Activated B cell treated with CpG ODN at 0.5 μM for 24 hours (primary cell): ENCODE data around the gene GRM4. TPM values are rescaled to one million over a fixed set of nuclear protein-coding genes. Genes with fewer than 3 reads are reported as not detected.

Experiments used
- ATAC-seq: fragments of 200-7000 bp; cut with Tn5 transposase; one replicate; pipeline ENCODE4 v1.10.0; 2021; ENCODE audit warnings: low read depth, mild to moderate bottlenecking, moderate library complexity
- CTCF ChIA-PET: fragments of 350-600 bp; sonication (Branson Sonifier 250); formaldehyde crosslinking; loops from one replicate; lab custom pipeline; 2021; ENCODE audit warnings: antibody characterized with exemption; lab: Charles Lee
- POLR2A ChIA-PET: fragments of 350-600 bp; sonication (Branson Sonifier 250); formaldehyde crosslinking; loops from one replicate; lab custom pipeline; 2021; ENCODE audit warnings: antibody characterized with exemption; lab: Charles Lee
- DNase-seq: peaks from one replicate; pipeline ENCODE4 v3.0.0; 2022
- H3K27ac Mint-ChIP-seq: one replicate; pipeline ENCODE4 v1.8.0; 2020; ENCODE audit warnings: mixed read lengths
- H3K27me3 Mint-ChIP-seq: one replicate; pipeline ENCODE4 v1.8.0; 2021; ENCODE audit warnings: mixed read lengths
- H3K36me3 Mint-ChIP-seq: one replicate; pipeline ENCODE4 v1.8.0; 2021; ENCODE audit warnings: low read depth, mixed read lengths
- H3K4me1 Mint-ChIP-seq: one replicate; pipeline ENCODE4 v1.8.0; 2021; ENCODE audit warnings: mixed read lengths
- H3K4me3 Mint-ChIP-seq: one replicate; pipeline ENCODE4 v1.8.0; 2020; ENCODE audit warnings: mild to moderate bottlenecking, mixed read lengths
- H3K9me3 Mint-ChIP-seq: one replicate; pipeline ENCODE4 v1.8.0; 2020; ENCODE audit warnings: mixed read lengths
- intact Hi-C: fragments of 100-400 bp; cut with micrococcal nuclease; formaldehyde crosslinking; loops from one replicate; pipeline ENCODE4 v1.15.1; 2024
- total RNA-seq: library from RNA; stranded (reverse); gene quantifications from 2 replicates; pipeline ENCODE4 v1.2.3, GENCODE V29; 2022
- TF ChIP-seq, protein P1 (sequence below): fragments of 200-600 bp; IDR thresholded peaks from one replicate; pipeline ENCODE4 v1.8.0; 2022; ENCODE audit warnings: antibody characterized with exemption, mild to moderate bottlenecking

Gene GRM4
- total RNA-seq, 1 donor from 2014 or later: not detected

DNA sequence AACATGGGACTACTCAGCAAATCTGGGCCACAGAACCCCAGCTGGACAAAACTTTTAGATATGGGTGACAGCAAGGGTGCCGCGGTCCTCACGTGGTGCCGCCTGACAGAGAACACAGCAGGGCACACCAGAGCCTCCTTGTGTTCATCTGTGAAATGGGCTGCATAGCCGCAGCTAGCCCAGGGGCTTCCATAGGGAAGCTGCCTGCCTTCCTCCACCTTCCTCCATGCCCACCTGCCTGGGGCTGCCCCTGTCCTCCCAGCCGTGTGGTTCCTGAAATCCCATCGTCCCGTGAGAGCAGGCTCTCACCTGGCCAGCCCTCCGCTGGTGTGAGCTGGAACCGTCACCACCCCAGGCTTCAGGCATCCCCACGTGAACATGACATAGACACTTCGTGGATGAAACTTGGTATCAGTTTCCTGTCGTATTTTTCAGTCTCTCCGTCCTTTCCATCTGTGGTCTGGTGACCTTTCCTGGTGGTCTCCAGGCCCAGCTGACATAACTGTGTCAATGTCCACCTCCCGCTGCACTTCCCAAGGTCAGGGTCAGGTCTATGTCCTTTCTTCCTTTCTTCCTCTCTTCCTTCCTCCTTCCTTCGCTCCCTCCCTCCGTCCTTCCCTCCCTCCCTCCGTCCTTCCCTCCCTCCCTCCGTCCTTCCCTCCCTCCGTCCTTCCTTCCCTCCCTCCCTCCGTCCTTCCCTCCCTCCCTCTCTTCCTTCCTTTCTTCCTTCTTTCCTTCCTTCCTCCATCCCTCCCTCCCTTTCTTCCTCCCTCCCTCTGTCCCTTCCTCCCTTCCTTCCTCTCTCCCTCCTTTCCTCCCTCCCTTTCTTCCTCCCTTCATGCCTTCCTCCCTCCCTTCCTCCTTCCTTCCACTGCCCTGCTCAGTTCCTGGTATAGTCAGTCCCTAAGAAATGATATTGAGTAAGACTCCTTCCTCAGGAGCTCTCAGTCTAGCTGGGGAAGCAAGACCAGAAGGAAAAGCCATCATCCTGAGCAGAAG is 78.8 kb downstream of the GRM4 start:
- no peak for ATAC-seq
- no peak overlapping the region for H3K4me3 Mint-ChIP-seq
- H3K4me1 Mint-ChIP-seq: no peaks in the 10 kb centered on the region
- ChIA-PET POLR2A (no interaction called here), CTCF (interaction anchor here (0.7 kb wide), 1 partner anchor 12 kb away, joined by 3 read pairs; no protein-coding TSS in a partner anchor)
- no peak overlapping the region for H3K27ac Mint-ChIP-seq
- H3K27me3 Mint-ChIP-seq: peaks cover 6% of the 10 kb centered on the region
- no peaks in the 10 kb centered on the region for H3K36me3 Mint-ChIP-seq
- no peak for DNase-seq
- TF ChIP-seq, protein P1, sequence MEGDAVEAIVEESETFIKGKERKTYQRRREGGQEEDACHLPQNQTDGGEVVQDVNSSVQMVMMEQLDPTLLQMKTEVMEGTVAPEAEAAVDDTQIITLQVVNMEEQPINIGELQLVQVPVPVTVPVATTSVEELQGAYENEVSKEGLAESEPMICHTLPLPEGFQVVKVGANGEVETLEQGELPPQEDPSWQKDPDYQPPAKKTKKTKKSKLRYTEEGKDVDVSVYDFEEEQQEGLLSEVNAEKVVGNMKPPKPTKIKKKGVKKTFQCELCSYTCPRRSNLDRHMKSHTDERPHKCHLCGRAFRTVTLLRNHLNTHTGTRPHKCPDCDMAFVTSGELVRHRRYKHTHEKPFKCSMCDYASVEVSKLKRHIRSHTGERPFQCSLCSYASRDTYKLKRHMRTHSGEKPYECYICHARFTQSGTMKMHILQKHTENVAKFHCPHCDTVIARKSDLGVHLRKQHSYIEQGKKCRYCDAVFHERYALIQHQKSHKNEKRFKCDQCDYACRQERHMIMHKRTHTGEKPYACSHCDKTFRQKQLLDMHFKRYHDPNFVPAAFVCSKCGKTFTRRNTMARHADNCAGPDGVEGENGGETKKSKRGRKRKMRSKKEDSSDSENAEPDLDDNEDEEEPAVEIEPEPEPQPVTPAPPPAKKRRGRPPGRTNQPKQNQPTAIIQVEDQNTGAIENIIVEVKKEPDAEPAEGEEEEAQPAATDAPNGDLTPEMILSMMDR: no peak
- no peaks in the 10 kb centered on the region for H3K9me3 Mint-ChIP-seq
- intact Hi-C loops: no loop called here

DNA sequence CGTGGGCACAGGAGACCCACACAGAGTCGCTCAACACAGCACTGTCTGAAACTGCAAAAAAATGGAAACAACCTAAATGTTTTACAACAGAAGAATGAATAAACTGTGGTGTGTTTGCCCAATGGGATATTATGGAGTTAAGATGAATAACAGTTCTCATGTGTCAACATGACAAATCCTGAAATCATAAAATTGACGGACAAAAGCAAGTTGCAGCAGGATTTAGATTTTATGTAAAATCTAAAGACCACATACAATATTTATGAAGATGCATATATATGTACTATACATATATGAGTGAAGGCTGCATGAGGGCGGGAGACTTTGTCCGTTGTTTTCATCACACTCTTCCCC is 79.7 kb downstream of the GRM4 start:
- Mint-ChIP-seq H3K4me1 (no peaks in the 10 kb centered on the region), H3K27ac (no peak overlapping the region), H3K9me3 (no peaks in the 10 kb centered on the region), H3K27me3 (peaks cover 6% of the 10 kb centered on the region), H3K4me3 (no peak overlapping the region), H3K36me3 (no peaks in the 10 kb centered on the region)
- CTCF ChIA-PET: interaction anchor here (0.7 kb wide), 1 partner anchor 11 kb away, joined by 3 read pairs; no protein-coding TSS in a partner anchor
- POLR2A ChIA-PET: no interaction called here
- intact Hi-C loops: no loop called here
- TF ChIP-seq, protein P1: no peak
- DNase-seq (no peak), ATAC-seq (no peak)

DNA sequence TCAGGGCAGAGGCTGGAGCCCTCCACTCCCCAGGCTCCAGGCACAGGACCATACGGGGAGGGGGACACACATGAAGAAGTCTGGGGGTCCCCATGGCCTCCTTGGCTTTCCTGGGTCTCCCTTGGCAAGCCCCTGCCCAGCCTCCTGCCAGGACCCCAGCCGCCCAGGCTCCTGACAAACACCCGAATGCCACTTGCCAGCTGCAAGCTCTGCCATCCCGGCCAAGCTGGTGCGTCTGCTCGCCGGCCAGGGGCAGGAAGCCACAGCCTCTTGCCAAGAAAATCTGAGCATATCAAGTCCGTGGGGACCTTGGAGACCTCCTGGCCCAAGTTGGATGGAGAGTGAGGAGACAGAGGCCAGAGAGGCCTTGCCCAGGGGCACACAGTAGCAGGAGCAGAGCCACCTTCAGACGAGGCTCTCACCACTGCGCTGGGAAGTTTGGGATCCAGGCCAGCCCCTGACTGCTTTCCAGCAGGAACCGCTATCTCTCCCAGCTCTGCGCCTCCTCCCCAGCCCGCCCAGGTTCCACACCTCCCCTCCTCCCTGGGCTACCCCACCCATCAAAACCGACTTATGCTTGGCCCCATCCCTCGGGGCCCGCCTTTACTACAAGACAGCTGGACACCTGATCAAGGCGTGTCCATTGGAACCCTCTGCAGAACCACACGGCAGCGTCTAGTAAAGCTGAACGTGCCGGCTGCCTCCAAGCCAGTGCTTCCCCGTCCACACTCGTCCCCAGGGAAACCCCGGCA is 80.2 kb downstream of the GRM4 start:
- no peak overlapping the region for H3K4me3 Mint-ChIP-seq
- TF ChIP-seq, protein P1: no peak
- ATAC-seq: no peak
- ChIA-PET CTCF (no interaction called here), POLR2A (no interaction called here)
- intact Hi-C loops: no loop called here
- H3K36me3 Mint-ChIP-seq: no peaks in the 10 kb centered on the region
- H3K4me1 Mint-ChIP-seq: no peaks in the 10 kb centered on the region
- H3K27me3 Mint-ChIP-seq: peaks cover 6% of the 10 kb centered on the region
- DNase-seq: no peak
- no peak overlapping the region for H3K27ac Mint-ChIP-seq
- no peaks in the 10 kb centered on the region for H3K9me3 Mint-ChIP-seq

DNA sequence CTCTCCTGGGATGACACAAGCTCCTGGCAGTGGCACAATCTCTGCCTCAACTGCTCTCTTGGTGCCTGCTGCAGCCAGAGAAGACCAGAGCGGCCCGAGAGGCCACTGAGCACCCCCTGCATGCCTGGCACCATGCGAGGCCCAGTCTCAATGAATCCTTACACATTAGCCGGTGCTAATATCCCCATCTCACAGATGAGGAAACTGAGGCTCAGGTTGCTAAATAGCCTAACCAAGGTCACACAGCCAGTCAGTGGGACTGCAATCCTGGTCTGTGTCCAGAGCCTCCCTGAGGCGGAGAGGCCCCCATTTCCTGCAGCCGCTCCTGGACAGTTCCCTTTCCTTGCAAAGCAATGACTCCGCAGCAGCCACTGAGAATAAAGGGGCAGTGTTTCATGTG is 81.2 kb downstream of the GRM4 start:
- ATAC-seq (no peak), DNase-seq (no peak)
- POLR2A ChIA-PET: no interaction called here
- Mint-ChIP-seq H3K9me3 (no peaks in the 10 kb centered on the region), H3K27ac (no peak overlapping the region), H3K27me3 (peaks cover 6% of the 10 kb centered on the region), H3K36me3 (no peaks in the 10 kb centered on the region), H3K4me1 (no peaks in the 10 kb centered on the region), H3K4me3 (no peak overlapping the region)
- CTCF ChIA-PET: no interaction called here
- TF ChIP-seq, protein P1: no peak
- intact Hi-C loops: no loop called here

DNA sequence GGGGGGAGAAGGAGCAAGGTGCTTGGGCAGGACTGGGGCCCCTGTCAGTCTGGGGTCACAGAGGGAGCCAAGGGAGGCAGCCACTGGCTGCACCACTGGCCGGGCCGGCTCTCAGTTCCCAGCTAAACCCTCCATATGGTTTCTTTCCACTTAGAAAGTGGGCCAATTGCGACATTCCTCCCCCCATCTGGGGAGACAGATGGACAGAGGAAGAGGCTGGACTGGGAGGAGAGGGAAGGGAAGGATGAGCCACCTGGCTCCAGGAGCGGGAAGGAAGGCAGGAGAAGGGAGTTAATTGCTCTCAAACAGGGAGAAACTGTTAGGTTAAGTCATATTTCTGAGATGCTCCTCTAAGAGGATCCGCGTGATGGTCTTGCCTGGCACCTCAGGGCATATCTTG is 82.2 kb downstream of the GRM4 start:
- TF ChIP-seq, protein P1: no peak
- Mint-ChIP-seq H3K27me3 (peaks cover 10% of the 10 kb centered on the region), H3K27ac (no peak overlapping the region), H3K9me3 (no peaks in the 10 kb centered on the region), H3K36me3 (no peaks in the 10 kb centered on the region), H3K4me1 (no peaks in the 10 kb centered on the region), H3K4me3 (no peak overlapping the region)
- no peak for DNase-seq
- CTCF ChIA-PET: no interaction called here
- intact Hi-C loops: no loop called here
- POLR2A ChIA-PET: no interaction called here
- no peak for ATAC-seq
